Testis (tissue), 3 donors: ENCODE results near the gene NFATC3. TPM values are rescaled to one million over a fixed set of nuclear protein-coding genes. Genes with fewer than 3 reads are reported as not detected.

ENCODE experiments used
- DNase-seq: peaks from one replicate; pipeline ENCODE4 v3.0.0-alpha.2; 2019
- H3K27ac ChIP-seq, 2 donors: fragments of 200-600 bp; sonication (generic); one replicate each; pipeline ENCODE4 v1.5.1; 2019
- H3K27me3 ChIP-seq: fragments of 200-600 bp; sonication (generic); one replicate; pipeline ENCODE4 v1.5.1; 2019
- H3K36me3 ChIP-seq: fragments of 200-600 bp; sonication (generic); one replicate; pipeline ENCODE4 v1.5.1; 2017; ENCODE audit warnings: low read depth; ENCODE audit errors: missing control alignments
- H3K4me1 ChIP-seq: fragments of 200-600 bp; sonication (generic); one replicate; pipeline ENCODE4 v1.5.1; 2019
- H3K4me3 ChIP-seq, 2 donors: fragments of 200-600 bp; sonication (generic); one replicate each; pipeline ENCODE4 v1.5.1; 2017 to 2019
- H3K9me3 ChIP-seq: fragments of 200-600 bp; sonication (generic); one replicate; pipeline ENCODE4 v1.5.1; 2017
- POLR2A ChIP-seq: fragments of 450-650 bp; IDR thresholded peaks from one replicate; pipeline ENCODE4 v1.6.1; 2017; ENCODE audit warnings: antibody characterized with exemption, mild to moderate bottlenecking, moderate library complexity
- WGBS, 2 donors: methylation state at CpG; one replicate each; pipeline ENCODE4 v1.1.5; 2018; 5-methylcytosine and 5-hydroxymethylcytosine counted together
- intact Hi-C: fragments of 100-400 bp; cut with DNase I; formaldehyde crosslinking; loops from one replicate; pipeline ENCODE4 v1.15.1; 2023; ENCODE audit warnings: low total_unique reads
- polyA plus RNA-seq: library from polyadenylated mRNA; stranded (reverse); fragments of 350-450 nt; fragmentation: Illumina TruSeq; extraction: RNeasy Lipid Tissue Mini Kit (QIAGEN cat#74804); gene quantifications from one replicate; pipeline ENCODE4 v1.2.3, GENCODE V29; 2014; ENCODE audit warnings: low read depth, low replicate concordance; ENCODE audit not compliant: insufficient read depth
- total RNA-seq, 2 donors: library from RNA; depleted of rRNA; stranded (reverse); fragments of >200 nt; gene quantifications; one replicate each; pipeline ENCODE4 v1.2.3, GENCODE V29; 2016
- TF ChIP-seq, protein P1 (sequence below), 3 experiments: fragments of 450-650 bp in 2 of 3; fragments of 200-600 bp in 1 of 3; sonication (generic) in 1 of 3; IDR thresholded peaks; one replicate each; pipeline ENCODE4 v1.5.1; 2016 to 2019; ENCODE audit warnings: antibody characterized with exemption in 3 of 3, mild to moderate bottlenecking in 2 of 3, moderate library complexity in 1 of 3

Gene NFATC3
- total and polyA plus RNA-seq, 3 donors from 2014 or later, result 78.0 to 115 (median 94.7) TPM

DNA sequence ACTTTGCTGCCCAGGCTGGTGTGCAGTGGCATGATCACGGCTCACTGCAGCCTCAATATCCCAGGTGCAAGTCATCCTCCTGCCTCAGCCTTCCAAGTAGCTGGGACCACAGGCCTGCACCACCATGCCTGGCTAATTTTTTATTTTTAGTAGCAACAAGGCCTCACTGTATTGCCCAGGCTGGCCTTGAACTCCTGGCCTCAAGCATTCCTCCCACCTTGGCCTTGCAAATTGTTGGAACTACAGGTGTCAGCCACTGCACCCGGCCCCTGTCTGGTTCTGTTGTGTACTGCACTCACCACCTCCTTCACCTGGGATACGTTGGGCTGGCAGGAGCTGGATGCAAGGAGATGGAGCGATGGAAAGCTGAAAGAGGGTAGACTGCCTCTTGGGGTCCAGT is 168.6 kb downstream of the NFATC3 start:
- Histone ChIP-seq H3K27ac (no peak overlapping the region), H3K27me3 (no peaks in the 10 kb centered on the region), H3K4me3 (no peak overlapping the region), H3K36me3 (no peaks in the 10 kb centered on the region), H3K4me1 (no peaks in the 10 kb centered on the region), H3K9me3 (no peaks in the 10 kb centered on the region)
- no peak for DNase-seq
- TF ChIP-seq POLR2A, result no peak
- TF ChIP-seq, protein P1, sequence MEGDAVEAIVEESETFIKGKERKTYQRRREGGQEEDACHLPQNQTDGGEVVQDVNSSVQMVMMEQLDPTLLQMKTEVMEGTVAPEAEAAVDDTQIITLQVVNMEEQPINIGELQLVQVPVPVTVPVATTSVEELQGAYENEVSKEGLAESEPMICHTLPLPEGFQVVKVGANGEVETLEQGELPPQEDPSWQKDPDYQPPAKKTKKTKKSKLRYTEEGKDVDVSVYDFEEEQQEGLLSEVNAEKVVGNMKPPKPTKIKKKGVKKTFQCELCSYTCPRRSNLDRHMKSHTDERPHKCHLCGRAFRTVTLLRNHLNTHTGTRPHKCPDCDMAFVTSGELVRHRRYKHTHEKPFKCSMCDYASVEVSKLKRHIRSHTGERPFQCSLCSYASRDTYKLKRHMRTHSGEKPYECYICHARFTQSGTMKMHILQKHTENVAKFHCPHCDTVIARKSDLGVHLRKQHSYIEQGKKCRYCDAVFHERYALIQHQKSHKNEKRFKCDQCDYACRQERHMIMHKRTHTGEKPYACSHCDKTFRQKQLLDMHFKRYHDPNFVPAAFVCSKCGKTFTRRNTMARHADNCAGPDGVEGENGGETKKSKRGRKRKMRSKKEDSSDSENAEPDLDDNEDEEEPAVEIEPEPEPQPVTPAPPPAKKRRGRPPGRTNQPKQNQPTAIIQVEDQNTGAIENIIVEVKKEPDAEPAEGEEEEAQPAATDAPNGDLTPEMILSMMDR (IDR thresholded peaks at IDR 0.05), result peak in 1 of 3 experiments; percentile 3
- intact Hi-C loops, result no loop called here
- 77 to 87% methylated on average over 4 of the region's 4 CpGs for WGBS, 2 donors

DNA sequence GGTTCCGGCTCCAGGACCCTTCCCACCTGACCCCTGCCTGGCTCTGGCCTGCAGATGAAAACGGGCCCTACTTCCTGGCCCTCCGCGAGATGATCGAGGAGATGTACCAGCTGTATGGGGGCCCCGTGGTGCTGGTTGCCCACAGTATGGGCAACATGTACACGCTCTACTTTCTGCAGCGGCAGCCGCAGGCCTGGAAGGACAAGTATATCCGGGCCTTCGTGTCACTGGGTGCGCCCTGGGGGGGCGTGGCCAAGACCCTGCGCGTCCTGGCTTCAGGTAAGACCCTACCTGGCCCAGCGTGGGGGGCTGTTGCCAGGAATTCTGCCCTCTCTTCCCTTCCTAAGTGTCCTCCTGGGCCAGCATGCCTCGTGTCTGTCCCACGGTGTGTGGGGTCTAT is 170.5 kb downstream of the NFATC3 start:
- Histone ChIP-seq H3K27ac (no peak overlapping the region), H3K36me3 (no peaks in the 10 kb centered on the region), H3K4me1 (no peaks in the 10 kb centered on the region), H3K27me3 (no peaks in the 10 kb centered on the region), H3K9me3 (no peaks in the 10 kb centered on the region), H3K4me3 (no peak overlapping the region)
- no peak for TF ChIP-seq POLR2A
- TF ChIP-seq, protein P1 (IDR thresholded peaks at IDR 0.05), result no peak
- DNase-seq, result no peak
- intact Hi-C loops, result no loop called here
- 94 to 96% methylated on average over 11 to 18 of the region's 18 CpGs for WGBS, 2 donors

DNA sequence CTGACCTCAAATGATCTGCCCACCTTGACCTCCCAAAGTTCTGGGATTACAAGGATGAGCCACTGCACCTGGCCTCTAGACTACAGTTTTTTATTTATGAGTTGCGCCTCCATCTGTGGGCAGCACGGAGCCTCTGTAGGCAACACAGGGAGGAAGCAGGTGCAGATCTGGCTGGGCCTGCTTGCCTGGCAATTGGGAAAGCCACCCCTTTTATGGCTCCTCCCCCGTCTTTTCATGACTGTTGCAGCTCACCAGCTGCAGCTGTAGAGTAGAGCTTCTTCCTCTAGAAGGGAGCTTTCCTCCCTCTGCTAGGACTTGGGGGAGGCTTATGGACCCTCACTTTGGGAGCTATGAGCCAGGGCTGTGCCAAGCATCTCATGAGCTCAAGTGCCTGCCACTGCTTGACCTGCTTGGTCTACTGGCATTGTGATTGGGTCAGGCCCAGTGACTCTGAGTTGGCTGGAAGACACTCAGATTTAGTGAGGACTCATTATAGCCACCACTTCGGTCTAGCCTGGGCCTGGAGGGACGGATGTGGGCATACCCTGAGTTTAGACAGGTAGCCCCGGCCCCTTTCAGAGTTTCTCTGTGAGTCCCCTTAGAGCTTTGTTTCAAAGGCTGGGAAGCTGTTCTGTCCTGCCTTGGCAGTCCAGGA is 172.2 kb downstream of the NFATC3 start:
- no peak overlapping the region for H3K4me3 ChIP-seq
- no peaks in the 10 kb centered on the region for H3K4me1 ChIP-seq
- TF ChIP-seq, protein P1 (IDR thresholded peaks at IDR 0.05), result no peak
- no peak for TF ChIP-seq POLR2A
- H3K9me3 ChIP-seq, result no peaks in the 10 kb centered on the region
- intact Hi-C loops, result no loop called here
- no peaks in the 10 kb centered on the region for H3K36me3 ChIP-seq
- no peak for DNase-seq
- H3K27ac ChIP-seq, result no peak overlapping the region
- WGBS, 2 donors, result 80 to 87% methylated on average over 4 to 6 of the region's 6 CpGs
- H3K27me3 ChIP-seq, result no peaks in the 10 kb centered on the region

DNA sequence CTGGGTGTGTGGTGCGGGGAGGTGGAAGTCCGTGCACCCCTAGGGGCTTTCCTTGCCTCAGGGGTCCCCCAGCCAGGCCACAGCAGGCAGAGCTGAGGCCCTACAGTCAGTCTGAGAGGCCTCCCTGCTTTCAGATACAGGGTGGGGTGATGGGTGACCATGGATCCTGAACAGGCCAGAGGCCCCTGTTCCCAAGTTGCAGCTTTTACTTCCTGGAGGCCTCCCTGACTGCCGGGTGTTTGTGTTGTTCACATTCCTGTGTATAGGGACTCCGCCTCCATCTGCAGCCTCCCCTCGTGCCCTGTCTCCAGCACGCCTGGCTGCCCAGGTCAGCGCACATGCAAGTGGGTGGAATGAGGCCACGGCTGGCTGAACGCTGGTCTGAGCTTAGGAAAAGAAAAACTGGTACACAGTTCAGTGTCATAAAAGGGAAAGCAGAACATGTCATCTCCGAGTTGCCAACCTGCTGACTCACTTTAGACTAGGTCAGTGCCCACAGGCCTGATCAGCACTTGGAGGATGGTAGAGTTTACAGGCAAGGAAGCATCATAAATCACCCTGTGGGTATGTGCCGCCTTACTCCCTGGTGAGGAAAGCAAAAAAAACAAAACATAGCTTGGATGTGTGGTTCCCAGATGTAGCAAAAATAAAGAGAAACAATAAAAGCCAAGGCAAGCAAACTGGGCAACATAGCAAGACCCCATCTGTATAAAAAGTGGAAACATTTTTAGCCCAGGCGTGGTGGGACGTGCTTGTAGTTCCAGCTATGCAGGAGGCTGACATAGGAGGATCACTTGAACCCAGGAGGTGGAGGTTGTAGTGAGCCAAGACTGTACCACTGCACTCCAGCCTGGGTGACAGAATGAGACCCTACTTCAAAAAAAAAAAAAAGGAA is 173.0 kb downstream of the NFATC3 start:
- intact Hi-C loops, result no loop called here
- H3K4me1 ChIP-seq, result no peaks in the 10 kb centered on the region
- no peak overlapping the region for H3K4me3 ChIP-seq
- no peaks in the 10 kb centered on the region for H3K9me3 ChIP-seq
- no peaks in the 10 kb centered on the region for H3K27me3 ChIP-seq
- no peaks in the 10 kb centered on the region for H3K36me3 ChIP-seq
- no peak for TF ChIP-seq POLR2A
- TF ChIP-seq, protein P1 (IDR thresholded peaks at IDR 0.05), result no peak
- no peak for DNase-seq
- 78 to 87% methylated on average over 9 to 13 of the region's 13 CpGs for WGBS, 2 donors
- no peak overlapping the region for H3K27ac ChIP-seq
